ENCODE results near the gene TMPRSS4. TPM values are rescaled to one million over a fixed set of nuclear protein-coding genes. Genes with fewer than 3 reads are reported as not detected.
A peak's percentile ranks its signal among the peaks of the same experiment; 100 is the strongest.

TMPRSS4 gene
- total RNA-seq, 1 experiment from 2014 or later = 1.4 TPM

DNA sequence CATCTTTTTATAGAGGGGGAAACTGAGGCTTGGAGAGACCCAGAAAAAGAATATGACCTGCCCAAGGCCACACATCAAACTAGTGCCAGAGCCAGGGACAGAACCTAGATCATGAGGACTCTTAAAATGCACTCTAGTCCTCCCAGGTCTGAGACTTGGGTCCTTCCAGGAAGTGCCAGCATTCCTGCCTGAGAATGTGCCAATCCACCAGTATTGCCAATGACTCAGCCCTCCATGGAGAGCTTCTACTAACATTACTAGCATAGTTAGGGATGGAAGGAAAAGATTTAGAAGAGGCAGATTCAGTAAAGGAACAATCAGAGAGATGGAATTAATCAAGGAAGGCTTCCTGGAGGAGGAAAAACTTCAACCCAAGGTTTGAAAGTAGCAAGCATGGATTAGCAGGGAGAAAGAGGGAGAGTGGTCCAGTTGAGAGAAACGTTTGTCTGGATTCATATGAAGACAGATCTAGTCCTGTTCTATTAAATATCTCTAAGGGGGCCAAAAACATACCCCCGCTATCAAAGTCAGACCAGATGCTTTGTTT, 30.0 kb downstream of the TMPRSS4 start:
- ChIA-PET CTCF (no interaction called here), POLR2A (no interaction called here)
- Mint-ChIP-seq H3K27ac (no peak overlapping the region), H3K4me3 (no peak overlapping the region), H3K36me3 (no peaks in the 10 kb centered on the region), H3K27me3 (ENCODE audit: low read depth) (peaks cover 2% of the 10 kb centered on the region; the same call in 1 of the 2 replicates), H3K9me3 (no peaks in the 10 kb centered on the region), H3K4me1 (peaks cover 25% of the 10 kb centered on the region)
- ATAC-seq = no peak
- DNase-seq (ENCODE audit: low spot score) = no peak
- TF ChIP-seq EMX1 (CRISPR knock-in tag; IDR thresholded peaks at IDR 0.05) (no peak), ZNF416 (CRISPR knock-in tag; IDR thresholded peaks at IDR 0.05) (no peak), NFYB (CRISPR knock-in tag; conservative IDR thresholded peaks at IDR 0.05; ENCODE audit: low read depth) (no peak), ZNF121 (CRISPR knock-in tag; IDR thresholded peaks at IDR 0.05) (no peak), FOXP1 (CRISPR knock-in tag; IDR thresholded peaks at IDR 0.05; ENCODE audit: borderline replicate concordance) (no peak), TP53 (CRISPR knock-in tag; IDR thresholded peaks at IDR 0.05) (no peak), ESRRA (CRISPR knock-in tag; IDR thresholded peaks at IDR 0.05; ENCODE audit: borderline replicate concordance) (no peak), FOXJ3 (CRISPR knock-in tag; IDR thresholded peaks at IDR 0.05; ENCODE audit: borderline replicate concordance) (no peak), KAT7 (CRISPR knock-in tag; IDR thresholded peaks at IDR 0.05; ENCODE audit: borderline replicate concordance) (no peak), FOXK1 (CRISPR knock-in tag; IDR thresholded peaks at IDR 0.05) (no peak), RORB (CRISPR knock-in tag; IDR thresholded peaks at IDR 0.05) (no peak)
- TF ChIP-seq, protein P1, sequence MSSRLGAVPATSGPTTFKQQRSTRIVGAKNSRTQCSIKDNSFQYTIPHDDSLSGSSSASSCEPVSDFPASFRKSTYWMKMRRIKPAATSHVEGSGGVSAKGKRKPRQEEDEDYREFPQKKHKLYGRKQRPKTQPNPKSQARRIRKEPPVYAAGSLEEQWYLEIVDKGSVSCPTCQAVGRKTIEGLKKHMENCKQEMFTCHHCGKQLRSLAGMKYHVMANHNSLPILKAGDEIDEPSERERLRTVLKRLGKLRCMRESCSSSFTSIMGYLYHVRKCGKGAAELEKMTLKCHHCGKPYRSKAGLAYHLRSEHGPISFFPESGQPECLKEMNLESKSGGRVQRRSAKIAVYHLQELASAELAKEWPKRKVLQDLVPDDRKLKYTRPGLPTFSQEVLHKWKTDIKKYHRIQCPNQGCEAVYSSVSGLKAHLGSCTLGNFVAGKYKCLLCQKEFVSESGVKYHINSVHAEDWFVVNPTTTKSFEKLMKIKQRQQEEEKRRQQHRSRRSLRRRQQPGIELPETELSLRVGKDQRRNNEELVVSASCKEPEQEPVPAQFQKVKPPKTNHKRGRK (CRISPR knock-in tag; IDR thresholded peaks at IDR 0.05; ENCODE audit: borderline replicate concordance) = no peak
- TF ChIP-seq, protein P2, sequence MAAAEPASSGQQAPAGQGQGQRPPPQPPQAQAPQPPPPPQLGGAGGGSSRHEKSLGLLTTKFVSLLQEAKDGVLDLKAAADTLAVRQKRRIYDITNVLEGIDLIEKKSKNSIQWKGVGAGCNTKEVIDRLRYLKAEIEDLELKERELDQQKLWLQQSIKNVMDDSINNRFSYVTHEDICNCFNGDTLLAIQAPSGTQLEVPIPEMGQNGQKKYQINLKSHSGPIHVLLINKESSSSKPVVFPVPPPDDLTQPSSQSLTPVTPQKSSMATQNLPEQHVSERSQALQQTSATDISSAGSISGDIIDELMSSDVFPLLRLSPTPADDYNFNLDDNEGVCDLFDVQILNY (CRISPR knock-in tag; IDR thresholded peaks at IDR 0.05) = no peak
- TF ChIP-seq, protein P3, sequence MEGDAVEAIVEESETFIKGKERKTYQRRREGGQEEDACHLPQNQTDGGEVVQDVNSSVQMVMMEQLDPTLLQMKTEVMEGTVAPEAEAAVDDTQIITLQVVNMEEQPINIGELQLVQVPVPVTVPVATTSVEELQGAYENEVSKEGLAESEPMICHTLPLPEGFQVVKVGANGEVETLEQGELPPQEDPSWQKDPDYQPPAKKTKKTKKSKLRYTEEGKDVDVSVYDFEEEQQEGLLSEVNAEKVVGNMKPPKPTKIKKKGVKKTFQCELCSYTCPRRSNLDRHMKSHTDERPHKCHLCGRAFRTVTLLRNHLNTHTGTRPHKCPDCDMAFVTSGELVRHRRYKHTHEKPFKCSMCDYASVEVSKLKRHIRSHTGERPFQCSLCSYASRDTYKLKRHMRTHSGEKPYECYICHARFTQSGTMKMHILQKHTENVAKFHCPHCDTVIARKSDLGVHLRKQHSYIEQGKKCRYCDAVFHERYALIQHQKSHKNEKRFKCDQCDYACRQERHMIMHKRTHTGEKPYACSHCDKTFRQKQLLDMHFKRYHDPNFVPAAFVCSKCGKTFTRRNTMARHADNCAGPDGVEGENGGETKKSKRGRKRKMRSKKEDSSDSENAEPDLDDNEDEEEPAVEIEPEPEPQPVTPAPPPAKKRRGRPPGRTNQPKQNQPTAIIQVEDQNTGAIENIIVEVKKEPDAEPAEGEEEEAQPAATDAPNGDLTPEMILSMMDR (IDR thresholded peaks at IDR 0.05) = no peak
- TF ChIP-seq, protein P4, sequence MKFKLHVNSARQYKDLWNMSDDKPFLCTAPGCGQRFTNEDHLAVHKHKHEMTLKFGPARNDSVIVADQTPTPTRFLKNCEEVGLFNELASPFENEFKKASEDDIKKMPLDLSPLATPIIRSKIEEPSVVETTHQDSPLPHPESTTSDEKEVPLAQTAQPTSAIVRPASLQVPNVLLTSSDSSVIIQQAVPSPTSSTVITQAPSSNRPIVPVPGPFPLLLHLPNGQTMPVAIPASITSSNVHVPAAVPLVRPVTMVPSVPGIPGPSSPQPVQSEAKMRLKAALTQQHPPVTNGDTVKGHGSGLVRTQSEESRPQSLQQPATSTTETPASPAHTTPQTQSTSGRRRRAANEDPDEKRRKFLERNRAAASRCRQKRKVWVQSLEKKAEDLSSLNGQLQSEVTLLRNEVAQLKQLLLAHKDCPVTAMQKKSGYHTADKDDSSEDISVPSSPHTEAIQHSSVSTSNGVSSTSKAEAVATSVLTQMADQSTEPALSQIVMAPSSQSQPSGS (CRISPR knock-in tag; IDR thresholded peaks at IDR 0.05; ENCODE audit: borderline replicate concordance, low read depth) = no peak
- TF ChIP-seq, protein P5, sequence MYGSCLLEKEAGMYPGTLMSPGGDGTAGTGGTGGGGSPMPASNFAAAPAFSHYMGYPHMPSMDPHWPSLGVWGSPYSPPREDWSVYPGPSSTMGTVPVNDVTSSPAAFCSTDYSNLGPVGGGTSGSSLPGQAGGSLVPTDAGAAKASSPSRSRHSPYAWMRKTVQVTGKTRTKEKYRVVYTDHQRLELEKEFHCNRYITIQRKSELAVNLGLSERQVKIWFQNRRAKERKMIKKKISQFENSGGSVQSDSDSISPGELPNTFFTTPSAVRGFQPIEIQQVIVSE (CRISPR knock-in tag; IDR thresholded peaks at IDR 0.05; ENCODE audit: borderline replicate concordance) = no peak

DNA sequence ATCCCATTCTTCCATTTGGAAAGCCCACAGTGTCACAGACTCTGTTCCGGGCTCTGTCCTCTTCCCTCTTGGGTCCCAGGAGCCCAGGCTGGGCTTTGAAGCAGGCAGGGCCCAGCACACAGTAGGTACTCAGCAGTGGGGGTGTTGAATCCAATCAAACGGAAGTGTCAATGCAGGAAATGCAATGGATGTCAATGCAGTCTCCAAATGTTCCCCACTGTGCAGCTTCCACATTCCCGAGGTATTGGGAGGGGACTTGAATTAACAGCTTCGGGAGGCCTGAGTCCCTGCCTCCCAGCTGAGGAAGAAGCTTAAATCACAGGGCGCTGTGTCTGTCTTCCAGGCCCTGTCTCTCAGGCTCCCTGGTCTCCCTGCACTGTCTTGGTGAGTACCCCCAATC, 31.6 kb downstream of the TMPRSS4 start:
- POLR2A ChIA-PET = interaction anchor here (0.6 kb wide), 1 partner anchor 229 kb away, joined by 5 read pairs; no protein-coding TSS in a partner anchor
- peaks cover 21% of the 10 kb centered on the region for H3K4me1 Mint-ChIP-seq
- CTCF ChIA-PET = interaction anchor here (1.3 to 1.4 kb wide), 2 partner anchors 55 to 162 kb away, joined by 4 to 5 read pairs; no protein-coding TSS in a partner anchor
- ATAC-seq = peak; percentile 80
- no peak overlapping the region for H3K27ac Mint-ChIP-seq
- peaks cover 2% of the 10 kb centered on the region; the same call in 1 of the 2 replicates for H3K27me3 Mint-ChIP-seq (ENCODE audit: low read depth)
- no peak for TF ChIP-seq ZNF232 (CRISPR knock-in tag; IDR thresholded peaks at IDR 0.05)
- TF ChIP-seq ETV6 (CRISPR knock-in tag; IDR thresholded peaks at IDR 0.05) = 0 out of 2 replicates have a peak, but pooled peaks have one; percentile 75
- TF ChIP-seq ELF4 (CRISPR knock-in tag; IDR thresholded peaks at IDR 0.05; ENCODE audit: low read depth) = no peak
- peak; percentile 29; the same call in 1 of the 2 replicates for TF ChIP-seq TEAD1 (CRISPR knock-in tag; IDR thresholded peaks at IDR 0.05)
- H3K36me3 Mint-ChIP-seq = no peaks in the 10 kb centered on the region
- no peaks in the 10 kb centered on the region for H3K9me3 Mint-ChIP-seq
- no peak for DNase-seq (ENCODE audit: low spot score)
- no peak overlapping the region for H3K4me3 Mint-ChIP-seq

All from WTC11 (cell line).